Body of pancreas (tissue), 4 donors: ENCODE measurements around the gene MEOX1.

Experiments
- POLR2A ChIP-seq, 3 donors: fragments of 450-650 bp; IDR thresholded peaks; one replicate each; pipeline ENCODE4 v1.6.1; 2016; ENCODE audit warnings: antibody characterized with exemption in 3 of 3, mild to moderate bottlenecking in 2 of 3
- TF ChIP-seq, protein P1 (sequence below), 7 experiments: fragments of 450-650 bp in 4 of 7; fragments of 200-600 bp in 3 of 7; sonication (generic) in 3 of 7; IDR thresholded peaks; one replicate each; pipeline ENCODE4 v1.5.1; 2016 to 2019; ENCODE audit warnings: antibody characterized with exemption in 7 of 7

DNA sequence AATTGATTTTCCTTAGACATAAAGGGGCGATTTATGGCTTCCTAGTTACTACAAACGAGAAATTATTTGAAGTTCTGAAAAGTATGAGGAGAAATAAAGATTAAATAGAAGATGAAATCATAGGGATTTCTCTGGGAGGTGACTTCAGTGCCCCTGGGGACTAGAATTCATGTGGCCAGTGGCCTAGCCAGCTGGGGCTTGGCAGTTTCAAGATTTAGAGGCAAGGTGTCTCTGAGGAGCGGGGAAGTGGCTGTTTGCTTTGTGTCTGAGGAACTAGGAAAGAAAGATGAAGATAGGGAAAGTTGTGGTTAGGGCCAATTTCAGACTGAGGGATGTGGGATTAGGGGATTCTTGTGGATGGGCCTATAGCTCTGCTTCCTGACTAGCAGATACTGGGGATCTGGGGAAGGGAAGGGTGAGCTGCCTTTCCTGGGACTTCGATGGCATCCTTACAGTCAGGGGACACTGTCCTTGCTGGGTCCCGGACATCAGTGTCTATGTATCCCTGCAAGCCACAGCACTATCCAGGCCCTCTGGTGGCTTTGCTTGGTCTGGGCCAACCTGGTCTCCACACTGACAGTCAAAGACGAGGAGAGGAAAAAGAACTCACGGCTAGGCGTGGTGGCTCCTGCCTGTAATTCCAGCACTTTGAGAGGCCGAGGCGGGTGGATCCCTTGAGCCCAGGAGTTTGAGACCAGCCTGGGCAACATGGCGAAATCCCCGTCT is 22.4 kb upstream of the MEOX1 start:
- TF ChIP-seq POLR2A (IDR thresholded peaks at IDR 0.05) = no peak
- TF ChIP-seq, protein P1, sequence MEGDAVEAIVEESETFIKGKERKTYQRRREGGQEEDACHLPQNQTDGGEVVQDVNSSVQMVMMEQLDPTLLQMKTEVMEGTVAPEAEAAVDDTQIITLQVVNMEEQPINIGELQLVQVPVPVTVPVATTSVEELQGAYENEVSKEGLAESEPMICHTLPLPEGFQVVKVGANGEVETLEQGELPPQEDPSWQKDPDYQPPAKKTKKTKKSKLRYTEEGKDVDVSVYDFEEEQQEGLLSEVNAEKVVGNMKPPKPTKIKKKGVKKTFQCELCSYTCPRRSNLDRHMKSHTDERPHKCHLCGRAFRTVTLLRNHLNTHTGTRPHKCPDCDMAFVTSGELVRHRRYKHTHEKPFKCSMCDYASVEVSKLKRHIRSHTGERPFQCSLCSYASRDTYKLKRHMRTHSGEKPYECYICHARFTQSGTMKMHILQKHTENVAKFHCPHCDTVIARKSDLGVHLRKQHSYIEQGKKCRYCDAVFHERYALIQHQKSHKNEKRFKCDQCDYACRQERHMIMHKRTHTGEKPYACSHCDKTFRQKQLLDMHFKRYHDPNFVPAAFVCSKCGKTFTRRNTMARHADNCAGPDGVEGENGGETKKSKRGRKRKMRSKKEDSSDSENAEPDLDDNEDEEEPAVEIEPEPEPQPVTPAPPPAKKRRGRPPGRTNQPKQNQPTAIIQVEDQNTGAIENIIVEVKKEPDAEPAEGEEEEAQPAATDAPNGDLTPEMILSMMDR (IDR thresholded peaks at IDR 0.05) = no peak
